Body of pancreas (tissue), 4 donors: ENCODE results near the gene TEX29.

Source experiments
- CTCF ChIP-seq, 7 experiments: fragments of 450-650 bp in 4 of 7; fragments of 200-600 bp in 3 of 7; sonication (generic) in 3 of 7; IDR thresholded peaks; one replicate each; pipeline ENCODE4 v1.5.1; 2016 to 2019; ENCODE audit warnings: antibody characterized with exemption in 7 of 7
- POLR2A ChIP-seq, 3 donors: fragments of 450-650 bp; IDR thresholded peaks; one replicate each; pipeline ENCODE4 v1.6.1; 2016; ENCODE audit warnings: antibody characterized with exemption in 3 of 3, mild to moderate bottlenecking in 2 of 3

GRCh38 chr13:111282425-111282824, 38.0 kb upstream of the TEX29 start:
- TF ChIP-seq CTCF (IDR thresholded peaks at IDR 0.05) (no peak), POLR2A (IDR thresholded peaks at IDR 0.05) (no peak)
